GM23248 (cell line): ENCODE measurements around the gene GPR83. TPM values are rescaled to one million over a fixed set of nuclear protein-coding genes. Genes with fewer than 3 reads are reported as not detected.

Source experiments
- DNase-seq: peaks from one replicate; pipeline ENCODE4 v3.0.0-alpha.2; 2015
- H2AFZ ChIP-seq: fragments of 200-600 bp; sonication (generic); 2 replicates; pipeline ENCODE4 v1.6.1; 2016; ENCODE audit warnings: antibody characterized with exemption
- H3F3A ChIP-seq: fragments of 200-600 bp; sonication (generic); 2 replicates; pipeline ENCODE4 v1.6.1; 2016; ENCODE audit warnings: mild to moderate bottlenecking, antibody characterized with exemption, mixed run types; ENCODE audit not compliant: insufficient read depth
- H3K27ac ChIP-seq: fragments of 200-600 bp; sonication (generic); 2 replicates; pipeline ENCODE4 v1.5.1; 2016; ENCODE audit warnings: mild to moderate bottlenecking
- H3K27me3 ChIP-seq: fragments of 200-600 bp; sonication (generic); replicated peaks from 2 replicates; pipeline ENCODE4 v1.6.1; 2016; ENCODE audit warnings: mild to moderate bottlenecking; ENCODE audit not compliant: insufficient read depth
- H3K36me3 ChIP-seq: fragments of 200-600 bp; sonication (generic); 2 replicates; pipeline ENCODE4 v1.6.1; 2016; ENCODE audit warnings: low read depth, mild to moderate bottlenecking
- H3K4me1 ChIP-seq: fragments of 200-600 bp; sonication (generic); 2 replicates; pipeline ENCODE4 v1.6.1; 2016; ENCODE audit warnings: mild to moderate bottlenecking; ENCODE audit not compliant: insufficient read depth
- H3K4me2 ChIP-seq: fragments of 200-600 bp; sonication (generic); one replicate; pipeline ENCODE4 v1.6.1; 2016; ENCODE audit warnings: mild to moderate bottlenecking; ENCODE audit not compliant: unreplicated experiment
- H3K4me3 ChIP-seq: fragments of 200-600 bp; sonication (generic); 2 replicates; pipeline ENCODE4 v1.5.1; 2016; ENCODE audit warnings: mild to moderate bottlenecking
- H3K79me2 ChIP-seq: fragments of 200-600 bp; sonication (generic); 2 replicates; pipeline ENCODE4 v1.6.1; 2016; ENCODE audit warnings: mild to moderate bottlenecking; ENCODE audit not compliant: insufficient read depth
- H3K9ac ChIP-seq: fragments of 200-600 bp; sonication (generic); 2 replicates; pipeline ENCODE4 v1.6.1; 2016; ENCODE audit warnings: mild to moderate bottlenecking
- H3K9me2 ChIP-seq: fragments of 200-600 bp; sonication (generic); 2 replicates; pipeline ENCODE4 v1.6.1; 2016; ENCODE audit warnings: mixed run types, mild to moderate bottlenecking, moderate library complexity; ENCODE audit not compliant: insufficient read depth
- H3K9me3 ChIP-seq: fragments of 200-600 bp; sonication (generic); one replicate; pipeline ENCODE4 v1.6.1; 2017; ENCODE audit warnings: low read depth
- H4K20me1 ChIP-seq: fragments of 200-600 bp; sonication (generic); 2 replicates; pipeline ENCODE4 v1.6.0; 2016; ENCODE audit not compliant: insufficient read depth
- EZH2 ChIP-seq: fragments of 200-600 bp; sonication (generic); IDR thresholded peaks from 2 replicates; pipeline ENCODE4 v1.6.1; 2018; ENCODE audit warnings: antibody characterized with exemption, mild to moderate bottlenecking; ENCODE audit not compliant: insufficient read depth, poor library complexity, severe bottlenecking
- EZH2phosphoT487 ChIP-seq: fragments of 200-600 bp; sonication (generic); IDR thresholded peaks from 2 replicates; pipeline ENCODE4 v1.6.1; 2018; ENCODE audit warnings: antibody characterized with exemption, moderate library complexity, mild to moderate bottlenecking, low read depth; ENCODE audit not compliant: insufficient read depth
- WGBS, 2 experiments: methylation state at CpG; one replicate each; pipeline ENCODE4 v1.1.6; 2015 to 2017; ENCODE audit warnings: low lambda C conversion rate in 2 of 2, low coverage in 1 of 2; ENCODE audit errors: missing lambda C conversion rate in 2 of 2; 5-methylcytosine and 5-hydroxymethylcytosine counted together
- in situ Hi-C: fragments of 300-500 bp; cut with MboI; formaldehyde crosslinking; loops from 2 replicates; pipeline ENCODE4 v1.15.0; 2020
- polyA plus RNA-seq: library from polyadenylated mRNA; unstranded; fragments of >200 nt; fragmentation: Nextera tagmentation; extraction: Ambion mirVana; gene quantifications from 2 replicates; pipeline ENCODE4 v1.2.1, GENCODE V29; 2016
- total RNA-seq: library from RNA; depleted of rRNA; stranded (reverse); fragments of >200 nt; shearing (Covaris generic); gene quantifications from 2 replicates; pipeline ENCODE4 v1.2.3, GENCODE V29; 2014

The GPR83 gene
- total and polyA plus RNA-seq, 2 experiments from 2014 or later = not detected

- in situ Hi-C loops = loop anchor here (10.0 kb wide), 1 partner anchor 529 kb away; no protein-coding TSS in a partner anchor
- Histone ChIP-seq H3K36me3 (no peaks in the 10 kb centered on the region), H4K20me1 (no peaks in the 10 kb centered on the region), H3K9me3 (no peaks in the 10 kb centered on the region), H3K27ac (no peak overlapping the region), H3K9ac (no peak overlapping the region), H3K9me2 (no peaks in the 10 kb centered on the region), H2AFZ (no peak overlapping the region), H3K79me2 (no peaks in the 10 kb centered on the region), H3K4me3 (no peak overlapping the region), H3K27me3 (no peaks in the 10 kb centered on the region), H3F3A (no peaks in the 10 kb centered on the region), H3K4me2 (no peak overlapping the region), H3K4me1 (0 out of 2 replicates have a peak, but pooled peaks cover 3% of the 10 kb centered on the region)
- TF ChIP-seq EZH2 (no peak), EZH2phosphoT487 (no peak)
- 93 to 97% methylated on average over 2 of the region's 2 CpGs for WGBS, 2 experiments
- no peak for DNase-seq
Observed at GRCh38 chr11:94424011-94424410, 22.8 kb upstream of the GPR83 start.

GRCh38 chr11:94423507-94423906 lies 22.3 kb upstream of the GPR83 start:
- no peaks in the 10 kb centered on the region for H3K27me3 ChIP-seq
- DNase-seq = no peak
- H2AFZ ChIP-seq = no peak overlapping the region
- H3K9me3 ChIP-seq = no peaks in the 10 kb centered on the region
- H3K4me1 ChIP-seq = 0 out of 2 replicates have a peak, but pooled peaks cover 3% of the 10 kb centered on the region
- TF ChIP-seq EZH2phosphoT487 = no peak
- TF ChIP-seq EZH2 = no peak
- H4K20me1 ChIP-seq = no peaks in the 10 kb centered on the region
- no peaks in the 10 kb centered on the region for H3K79me2 ChIP-seq
- no peaks in the 10 kb centered on the region for H3K36me3 ChIP-seq
- in situ Hi-C loops = loop anchor here (10.0 kb wide), 1 partner anchor 529 kb away; no protein-coding TSS in a partner anchor
- H3K4me3 ChIP-seq = no peak overlapping the region
- 97% methylated on average over 3 of the region's 3 CpGs for WGBS, 2 experiments
- no peak overlapping the region for H3K9ac ChIP-seq
- H3F3A ChIP-seq = no peaks in the 10 kb centered on the region
- H3K4me2 ChIP-seq = no peak overlapping the region
- no peak overlapping the region for H3K27ac ChIP-seq
- H3K9me2 ChIP-seq = no peaks in the 10 kb centered on the region

- WGBS, 2 experiments = 53 to 59% methylated on average over 3 of the region's 3 CpGs
- Histone ChIP-seq H3K4me3 (no peak overlapping the region), H2AFZ (no peak overlapping the region), H4K20me1 (no peaks in the 10 kb centered on the region), H3K27ac (no peak overlapping the region), H3K27me3 (no peaks in the 10 kb centered on the region), H3K9ac (no peak overlapping the region), H3K9me2 (no peaks in the 10 kb centered on the region), H3K4me1 (no peaks in the 10 kb centered on the region), H3F3A (no peaks in the 10 kb centered on the region), H3K79me2 (no peaks in the 10 kb centered on the region), H3K4me2 (no peak overlapping the region), H3K9me3 (no peaks in the 10 kb centered on the region), H3K36me3 (no peaks in the 10 kb centered on the region)
- TF ChIP-seq EZH2phosphoT487 (no peak), EZH2 (no peak)
- no peak for DNase-seq
- in situ Hi-C loops = loop anchor here (10.0 kb wide), 1 partner anchor 243 kb away; no protein-coding TSS in a partner anchor
Observed at GRCh38 chr11:94418123-94418765, 17.0 kb upstream of the GPR83 start.

GRCh38 chr11:94417386-94417987 lies 16.3 kb upstream of the GPR83 start:
- no peaks in the 10 kb centered on the region for H3K36me3 ChIP-seq
- H3K9me2 ChIP-seq = no peaks in the 10 kb centered on the region
- TF ChIP-seq EZH2 (no peak), EZH2phosphoT487 (no peak)
- H3K27ac ChIP-seq = no peak overlapping the region
- in situ Hi-C loops = loop anchor here (10.0 kb wide), 1 partner anchor 243 kb away; no protein-coding TSS in a partner anchor
- no peaks in the 10 kb centered on the region for H3K79me2 ChIP-seq
- H2AFZ ChIP-seq = no peak overlapping the region
- H3K4me1 ChIP-seq = no peaks in the 10 kb centered on the region
- no peaks in the 10 kb centered on the region for H3K27me3 ChIP-seq
- H3F3A ChIP-seq = no peaks in the 10 kb centered on the region
- H4K20me1 ChIP-seq = no peaks in the 10 kb centered on the region
- no peaks in the 10 kb centered on the region for H3K9me3 ChIP-seq
- H3K4me3 ChIP-seq = no peak overlapping the region
- no peak overlapping the region for H3K4me2 ChIP-seq
- H3K9ac ChIP-seq = no peak overlapping the region
- 45 to 50% methylated on average over 4 of the region's 4 CpGs for WGBS, 2 experiments
- DNase-seq = peak; percentile 64
